ENCODE measurements around the gene LGALS3. TPM values are rescaled to one million over a fixed set of nuclear protein-coding genes. Genes with fewer than 3 reads are reported as not detected.
A peak's percentile ranks its signal among the peaks of the same experiment; 100 is the strongest.

LGALS3 gene
- polyA plus RNA-seq, 2 of the 4 experiments (the other 2 are of a cell fraction) = 60.2 to 61.0 TPM

DNA sequence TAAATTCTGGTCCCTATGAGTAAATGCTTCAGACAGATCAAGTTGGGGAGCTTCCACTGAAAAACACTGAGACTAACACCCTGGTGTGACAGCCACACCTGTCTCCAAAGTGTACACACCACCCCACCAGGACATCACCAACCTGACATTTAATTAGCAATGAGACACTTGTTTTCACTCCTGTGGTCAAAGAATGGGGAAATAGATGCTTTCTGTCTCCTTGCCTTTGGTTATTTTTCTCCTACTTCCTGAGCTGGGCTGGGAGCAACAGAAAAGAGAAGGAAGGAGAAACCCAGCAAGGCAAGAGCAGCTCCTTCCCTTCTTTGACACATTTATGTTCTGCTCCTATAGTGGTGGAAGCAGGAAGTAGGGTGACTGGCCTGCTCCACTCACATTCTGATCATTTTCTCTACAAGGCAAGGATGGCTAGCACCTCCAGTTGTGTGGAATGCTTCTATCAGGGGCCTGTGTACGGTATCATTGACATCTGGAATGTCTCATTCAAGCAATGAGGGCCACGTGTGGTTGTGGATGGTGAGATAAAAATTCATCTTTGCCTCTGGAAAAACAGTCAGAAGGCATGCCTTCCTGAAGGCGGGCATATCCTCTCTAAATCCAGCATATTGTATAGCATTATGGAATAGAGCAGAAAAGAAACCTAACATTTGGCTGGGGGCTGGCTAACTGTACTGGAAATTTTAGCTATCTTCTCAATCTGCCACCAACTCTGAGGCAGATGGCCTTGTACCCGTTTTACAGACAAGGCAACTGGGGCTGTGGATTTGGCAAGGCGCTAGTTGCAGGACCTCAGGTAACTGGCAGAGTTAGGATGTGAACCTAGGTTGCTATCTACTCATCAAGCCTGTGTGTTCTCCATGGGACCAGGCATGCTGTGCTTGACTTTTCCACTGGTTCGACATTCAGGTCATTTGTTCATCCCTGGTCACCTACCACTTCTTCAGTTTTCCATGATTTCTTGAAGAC is 24.8 kb upstream of the LGALS3 start:
- peaks cover 11% of the 10 kb centered on the region for H3K9me3 ChIP-seq
- 97% methylated on average over 6 of the region's 6 CpGs for WGBS (ENCODE audit: missing lambda C conversion rate)
- H3K27ac ChIP-seq = peak overlapping the region; percentile 91 to 93
- no peak for FAIRE-seq
- peak overlapping the region; percentile 82 for H3K4me2 ChIP-seq
- DNase-seq (ENCODE audit: low read depth in 1 of 2, low spot score in 1 of 2) = peak in 1 of 2 experiments; percentile 21
- TF ChIP-seq RAD21 (conservative IDR thresholded peaks at IDR 0.05 in 1 of 2, IDR thresholded peaks at IDR 0.05 in 1 of 2) = no peak
- no peak for TF ChIP-seq ESRRA (IDR thresholded peaks at IDR 0.05; ENCODE audit: borderline replicate concordance, low read length)
- TF ChIP-seq EHF (CRISPR knock-in tag; IDR thresholded peaks at IDR 0.05) = no peak
- TF ChIP-seq RNF2 (IDR thresholded peaks at IDR 0.05; ENCODE audit: borderline replicate concordance, low read depth) = no peak
- TF ChIP-seq, protein P1, sequence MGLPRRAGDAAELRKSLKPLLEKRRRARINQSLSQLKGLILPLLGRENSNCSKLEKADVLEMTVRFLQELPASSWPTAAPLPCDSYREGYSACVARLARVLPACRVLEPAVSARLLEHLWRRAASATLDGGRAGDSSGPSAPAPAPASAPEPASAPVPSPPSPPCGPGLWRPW (IDR thresholded peaks at IDR 0.05) = no peak
- TF ChIP-seq CBX2 (IDR thresholded peaks at IDR 0.05; ENCODE audit: borderline replicate concordance, low read depth) = no peak
- no peak for TF ChIP-seq NR3C1 (IDR thresholded peaks at IDR 0.05)
- TF ChIP-seq NPAS2 (CRISPR knock-in tag; IDR thresholded peaks at IDR 0.05; ENCODE audit: borderline replicate concordance) = no peak
- TF ChIP-seq HDAC2 (IDR thresholded peaks at IDR 0.05) = no peak
- no peak for TF ChIP-seq ZFP36 (IDR thresholded peaks at IDR 0.05; ENCODE audit: borderline replicate concordance, partially characterized antibody)
- TF ChIP-seq, protein P2, sequence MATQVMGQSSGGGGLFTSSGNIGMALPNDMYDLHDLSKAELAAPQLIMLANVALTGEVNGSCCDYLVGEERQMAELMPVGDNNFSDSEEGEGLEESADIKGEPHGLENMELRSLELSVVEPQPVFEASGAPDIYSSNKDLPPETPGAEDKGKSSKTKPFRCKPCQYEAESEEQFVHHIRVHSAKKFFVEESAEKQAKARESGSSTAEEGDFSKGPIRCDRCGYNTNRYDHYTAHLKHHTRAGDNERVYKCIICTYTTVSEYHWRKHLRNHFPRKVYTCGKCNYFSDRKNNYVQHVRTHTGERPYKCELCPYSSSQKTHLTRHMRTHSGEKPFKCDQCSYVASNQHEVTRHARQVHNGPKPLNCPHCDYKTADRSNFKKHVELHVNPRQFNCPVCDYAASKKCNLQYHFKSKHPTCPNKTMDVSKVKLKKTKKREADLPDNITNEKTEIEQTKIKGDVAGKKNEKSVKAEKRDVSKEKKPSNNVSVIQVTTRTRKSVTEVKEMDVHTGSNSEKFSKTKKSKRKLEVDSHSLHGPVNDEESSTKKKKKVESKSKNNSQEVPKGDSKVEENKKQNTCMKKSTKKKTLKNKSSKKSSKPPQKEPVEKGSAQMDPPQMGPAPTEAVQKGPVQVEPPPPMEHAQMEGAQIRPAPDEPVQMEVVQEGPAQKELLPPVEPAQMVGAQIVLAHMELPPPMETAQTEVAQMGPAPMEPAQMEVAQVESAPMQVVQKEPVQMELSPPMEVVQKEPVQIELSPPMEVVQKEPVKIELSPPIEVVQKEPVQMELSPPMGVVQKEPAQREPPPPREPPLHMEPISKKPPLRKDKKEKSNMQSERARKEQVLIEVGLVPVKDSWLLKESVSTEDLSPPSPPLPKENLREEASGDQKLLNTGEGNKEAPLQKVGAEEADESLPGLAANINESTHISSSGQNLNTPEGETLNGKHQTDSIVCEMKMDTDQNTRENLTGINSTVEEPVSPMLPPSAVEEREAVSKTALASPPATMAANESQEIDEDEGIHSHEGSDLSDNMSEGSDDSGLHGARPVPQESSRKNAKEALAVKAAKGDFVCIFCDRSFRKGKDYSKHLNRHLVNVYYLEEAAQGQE (IDR thresholded peaks at IDR 0.05) = no peak
- TF ChIP-seq, protein P3, sequence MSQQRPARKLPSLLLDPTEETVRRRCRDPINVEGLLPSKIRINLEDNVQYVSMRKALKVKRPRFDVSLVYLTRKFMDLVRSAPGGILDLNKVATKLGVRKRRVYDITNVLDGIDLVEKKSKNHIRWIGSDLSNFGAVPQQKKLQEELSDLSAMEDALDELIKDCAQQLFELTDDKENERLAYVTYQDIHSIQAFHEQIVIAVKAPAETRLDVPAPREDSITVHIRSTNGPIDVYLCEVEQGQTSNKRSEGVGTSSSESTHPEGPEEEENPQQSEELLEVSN (IDR thresholded peaks at IDR 0.05; ENCODE audit: borderline replicate concordance, low read depth) = no peak
- no peak for TF ChIP-seq HOXA7 (CRISPR knock-in tag; IDR thresholded peaks at IDR 0.05)
- TF ChIP-seq ZNF302 (CRISPR knock-in tag; IDR thresholded peaks at IDR 0.05) = no peak
- TF ChIP-seq HOXB5 (CRISPR knock-in tag; IDR thresholded peaks at IDR 0.05) = no peak
- no peak for TF ChIP-seq TP53 (CRISPR knock-in tag; IDR thresholded peaks at IDR 0.05)
- TF ChIP-seq, protein P4, sequence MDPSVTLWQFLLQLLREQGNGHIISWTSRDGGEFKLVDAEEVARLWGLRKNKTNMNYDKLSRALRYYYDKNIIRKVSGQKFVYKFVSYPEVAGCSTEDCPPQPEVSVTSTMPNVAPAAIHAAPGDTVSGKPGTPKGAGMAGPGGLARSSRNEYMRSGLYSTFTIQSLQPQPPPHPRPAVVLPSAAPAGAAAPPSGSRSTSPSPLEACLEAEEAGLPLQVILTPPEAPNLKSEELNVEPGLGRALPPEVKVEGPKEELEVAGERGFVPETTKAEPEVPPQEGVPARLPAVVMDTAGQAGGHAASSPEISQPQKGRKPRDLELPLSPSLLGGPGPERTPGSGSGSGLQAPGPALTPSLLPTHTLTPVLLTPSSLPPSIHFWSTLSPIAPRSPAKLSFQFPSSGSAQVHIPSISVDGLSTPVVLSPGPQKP (IDR thresholded peaks at IDR 0.05; ENCODE audit: low read depth, low read length) = no peak
- ChIA-PET CTCF (interaction anchor here (1.1 to 5.2 kb wide), 6 partner anchors 13 to 56 kb away, joined by 4 to 34 read pairs (median 10); partner anchors contain the start of gene MAPK1IP1L), POLR2A (interaction anchor here (0.8 to 3.4 kb wide), 3 partner anchors 18 to 26 kb away, joined by 4 to 63 read pairs (median 6); partner anchors contain the start of gene LGALS3)
- ATAC-seq = no peak
- H3K4me3 ChIP-seq = no peak overlapping the region
- peaks cover 41% of the 10 kb centered on the region for H3K4me1 ChIP-seq

DNA sequence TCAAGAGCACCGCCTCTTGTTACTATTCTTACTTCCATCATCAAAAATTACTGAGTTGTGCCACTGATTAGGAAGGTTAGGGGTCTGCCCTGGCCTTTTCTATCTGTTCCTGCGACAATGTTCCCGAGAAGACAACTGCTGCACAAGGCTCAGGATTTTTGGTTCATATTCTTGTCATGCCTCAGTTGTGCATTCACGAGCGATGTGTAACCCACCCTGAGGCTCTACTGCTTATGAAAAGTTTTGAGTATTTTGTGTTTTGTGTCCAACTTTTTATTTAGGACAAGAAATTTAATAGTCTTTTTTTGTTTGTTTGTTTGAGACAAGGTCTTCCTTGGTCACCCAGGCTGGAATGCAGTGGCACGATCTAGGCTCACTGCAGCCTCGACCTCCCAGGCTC is 23.1 kb upstream of the LGALS3 start:
- no peak overlapping the region for H3K4me2 ChIP-seq
- H3K4me1 ChIP-seq = peaks cover 41% of the 10 kb centered on the region
- peaks cover 11% of the 10 kb centered on the region for H3K9me3 ChIP-seq
- H3K27ac ChIP-seq = peak overlapping the region in 1 of 2 experiments; percentile 1; a peak in 1 of 6 replicates
- DNase-seq (ENCODE audit: low read depth in 1 of 2, low spot score in 1 of 2) (no peak), FAIRE-seq (no peak), ATAC-seq (no peak)
- ChIA-PET CTCF (interaction anchor here (2.5 kb wide), 1 partner anchor 55 kb away, joined by 9 read pairs; no protein-coding TSS in a partner anchor), POLR2A (no interaction called here)
- 94% methylated on average over 7 of the region's 7 CpGs for WGBS (ENCODE audit: missing lambda C conversion rate)
- H3K4me3 ChIP-seq = no peak overlapping the region
- TF ChIP-seq, protein P5, sequence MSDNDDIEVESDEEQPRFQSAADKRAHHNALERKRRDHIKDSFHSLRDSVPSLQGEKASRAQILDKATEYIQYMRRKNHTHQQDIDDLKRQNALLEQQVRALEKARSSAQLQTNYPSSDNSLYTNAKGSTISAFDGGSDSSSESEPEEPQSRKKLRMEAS (IDR thresholded peaks at IDR 0.05) = no peak
- no peak for TF ChIP-seq NR3C1 (IDR thresholded peaks at IDR 0.05)
- TF ChIP-seq, protein P6, sequence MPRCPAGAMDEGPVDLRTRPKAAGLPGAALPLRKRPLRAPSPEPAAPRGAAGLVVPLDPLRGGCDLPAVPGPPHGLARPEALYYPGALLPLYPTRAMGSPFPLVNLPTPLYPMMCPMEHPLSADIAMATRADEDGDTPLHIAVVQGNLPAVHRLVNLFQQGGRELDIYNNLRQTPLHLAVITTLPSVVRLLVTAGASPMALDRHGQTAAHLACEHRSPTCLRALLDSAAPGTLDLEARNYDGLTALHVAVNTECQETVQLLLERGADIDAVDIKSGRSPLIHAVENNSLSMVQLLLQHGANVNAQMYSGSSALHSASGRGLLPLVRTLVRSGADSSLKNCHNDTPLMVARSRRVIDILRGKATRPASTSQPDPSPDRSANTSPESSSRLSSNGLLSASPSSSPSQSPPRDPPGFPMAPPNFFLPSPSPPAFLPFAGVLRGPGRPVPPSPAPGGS (IDR thresholded peaks at IDR 0.05) = no peak
- TF ChIP-seq TFCP2L1 (CRISPR knock-in tag; IDR thresholded peaks at IDR 0.05) = no peak
- TF ChIP-seq HOXB5 (CRISPR knock-in tag; IDR thresholded peaks at IDR 0.05) = no peak
- TF ChIP-seq JUN (IDR thresholded peaks at IDR 0.05) = no peak
- TF ChIP-seq RAD21 (conservative IDR thresholded peaks at IDR 0.05 in 1 of 2, IDR thresholded peaks at IDR 0.05 in 1 of 2) = no peak
- TF ChIP-seq ZFP36 (IDR thresholded peaks at IDR 0.05; ENCODE audit: borderline replicate concordance, partially characterized antibody) = no peak
- TF ChIP-seq, protein P2 (IDR thresholded peaks at IDR 0.05) = no peak
- TF ChIP-seq CEBPB (IDR thresholded peaks at IDR 0.05) = no peak
